ENCODE measurements around the gene RAF1. TPM values are rescaled to one million over a fixed set of nuclear protein-coding genes. Genes with fewer than 3 reads are reported as not detected.
"Not testable (repeated sequence)": the region's sequence is repeated elsewhere in the genome, so short reads cannot be mapped to it uniquely, and the experiment has no call there.

RAF1 gene
- total RNA-seq, 1 experiment from 2014 or later: 101 TPM

DNA sequence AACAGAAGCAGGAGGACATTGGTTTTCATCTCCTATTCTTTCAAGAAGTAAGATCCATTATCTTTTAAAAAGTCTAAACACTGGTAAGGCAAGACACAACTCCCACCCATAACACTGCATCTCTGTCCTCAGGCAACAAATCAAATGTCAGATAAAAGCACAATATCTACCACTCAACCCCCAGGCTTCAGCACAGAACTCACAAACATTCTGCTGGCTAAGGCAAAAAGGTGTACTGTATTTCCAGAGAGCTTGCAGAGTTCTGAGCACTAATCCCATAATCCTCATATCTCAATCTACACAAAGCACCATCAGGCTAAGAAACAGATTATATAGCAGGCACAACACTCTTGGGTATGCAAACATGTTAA is 20.9 kb downstream of the RAF1 start:
- H3K9me3 Mint-ChIP-seq: no peaks in the 10 kb centered on the region
- peaks cover 18% of the 10 kb centered on the region for H3K36me3 Mint-ChIP-seq
- ChIA-PET POLR2A (no interaction called here), CTCF (no interaction called here)
- H3K4me1 Mint-ChIP-seq: peaks cover 27% of the 10 kb centered on the region
- H3K27me3 Mint-ChIP-seq (ENCODE audit: low read depth): no peaks in the 10 kb centered on the region
- DNase-seq (ENCODE audit: low spot score) (no peak), ATAC-seq (no peak)
- no peak overlapping the region for H3K4me3 Mint-ChIP-seq
- no peak for TF ChIP-seq MYBL2 (CRISPR knock-in tag; IDR thresholded peaks at IDR 0.05)
- TF ChIP-seq ZNF138 (CRISPR knock-in tag; conservative IDR thresholded peaks at IDR 0.05): no peak
- TF ChIP-seq, protein P1, sequence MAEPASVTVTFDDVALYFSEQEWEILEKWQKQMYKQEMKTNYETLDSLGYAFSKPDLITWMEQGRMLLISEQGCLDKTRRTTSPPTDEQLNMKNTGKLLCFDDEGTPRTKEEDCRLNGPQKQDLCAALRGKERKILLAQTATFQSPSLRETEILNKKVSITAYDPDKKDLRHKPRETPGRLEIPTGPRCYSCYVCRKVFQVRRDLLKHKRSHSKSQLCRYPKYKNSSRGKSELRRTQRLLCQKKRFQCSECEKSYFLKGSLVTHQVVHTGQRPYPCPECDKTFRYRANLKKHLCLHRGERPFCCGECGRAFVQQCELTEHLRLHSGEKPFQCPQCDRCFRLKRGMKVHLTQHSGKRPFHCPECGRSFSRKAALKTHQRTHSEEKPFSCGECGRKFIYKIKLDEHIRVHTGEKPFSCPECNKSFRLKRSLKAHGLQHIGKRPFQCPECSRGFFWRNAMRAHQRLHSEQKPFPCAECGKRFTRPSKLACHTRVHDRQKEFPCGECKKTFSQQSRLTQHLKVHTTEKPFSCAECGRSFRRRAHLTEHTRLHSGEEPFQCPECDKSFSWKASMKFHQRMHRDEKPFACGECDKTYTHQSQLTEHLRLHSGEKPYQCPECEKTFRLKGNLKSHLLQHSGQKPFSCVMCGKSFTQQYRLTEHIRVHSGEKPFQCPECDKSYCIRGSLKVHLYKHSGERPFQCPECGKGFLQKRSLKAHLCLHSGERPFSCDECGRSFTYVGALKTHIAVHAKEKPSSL (CRISPR knock-in tag; conservative IDR thresholded peaks at IDR 0.05): no peak
- TF ChIP-seq, protein P2, sequence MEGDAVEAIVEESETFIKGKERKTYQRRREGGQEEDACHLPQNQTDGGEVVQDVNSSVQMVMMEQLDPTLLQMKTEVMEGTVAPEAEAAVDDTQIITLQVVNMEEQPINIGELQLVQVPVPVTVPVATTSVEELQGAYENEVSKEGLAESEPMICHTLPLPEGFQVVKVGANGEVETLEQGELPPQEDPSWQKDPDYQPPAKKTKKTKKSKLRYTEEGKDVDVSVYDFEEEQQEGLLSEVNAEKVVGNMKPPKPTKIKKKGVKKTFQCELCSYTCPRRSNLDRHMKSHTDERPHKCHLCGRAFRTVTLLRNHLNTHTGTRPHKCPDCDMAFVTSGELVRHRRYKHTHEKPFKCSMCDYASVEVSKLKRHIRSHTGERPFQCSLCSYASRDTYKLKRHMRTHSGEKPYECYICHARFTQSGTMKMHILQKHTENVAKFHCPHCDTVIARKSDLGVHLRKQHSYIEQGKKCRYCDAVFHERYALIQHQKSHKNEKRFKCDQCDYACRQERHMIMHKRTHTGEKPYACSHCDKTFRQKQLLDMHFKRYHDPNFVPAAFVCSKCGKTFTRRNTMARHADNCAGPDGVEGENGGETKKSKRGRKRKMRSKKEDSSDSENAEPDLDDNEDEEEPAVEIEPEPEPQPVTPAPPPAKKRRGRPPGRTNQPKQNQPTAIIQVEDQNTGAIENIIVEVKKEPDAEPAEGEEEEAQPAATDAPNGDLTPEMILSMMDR (IDR thresholded peaks at IDR 0.05): no peak
- no peak for TF ChIP-seq RORB (CRISPR knock-in tag; IDR thresholded peaks at IDR 0.05)
- TF ChIP-seq, protein P3, sequence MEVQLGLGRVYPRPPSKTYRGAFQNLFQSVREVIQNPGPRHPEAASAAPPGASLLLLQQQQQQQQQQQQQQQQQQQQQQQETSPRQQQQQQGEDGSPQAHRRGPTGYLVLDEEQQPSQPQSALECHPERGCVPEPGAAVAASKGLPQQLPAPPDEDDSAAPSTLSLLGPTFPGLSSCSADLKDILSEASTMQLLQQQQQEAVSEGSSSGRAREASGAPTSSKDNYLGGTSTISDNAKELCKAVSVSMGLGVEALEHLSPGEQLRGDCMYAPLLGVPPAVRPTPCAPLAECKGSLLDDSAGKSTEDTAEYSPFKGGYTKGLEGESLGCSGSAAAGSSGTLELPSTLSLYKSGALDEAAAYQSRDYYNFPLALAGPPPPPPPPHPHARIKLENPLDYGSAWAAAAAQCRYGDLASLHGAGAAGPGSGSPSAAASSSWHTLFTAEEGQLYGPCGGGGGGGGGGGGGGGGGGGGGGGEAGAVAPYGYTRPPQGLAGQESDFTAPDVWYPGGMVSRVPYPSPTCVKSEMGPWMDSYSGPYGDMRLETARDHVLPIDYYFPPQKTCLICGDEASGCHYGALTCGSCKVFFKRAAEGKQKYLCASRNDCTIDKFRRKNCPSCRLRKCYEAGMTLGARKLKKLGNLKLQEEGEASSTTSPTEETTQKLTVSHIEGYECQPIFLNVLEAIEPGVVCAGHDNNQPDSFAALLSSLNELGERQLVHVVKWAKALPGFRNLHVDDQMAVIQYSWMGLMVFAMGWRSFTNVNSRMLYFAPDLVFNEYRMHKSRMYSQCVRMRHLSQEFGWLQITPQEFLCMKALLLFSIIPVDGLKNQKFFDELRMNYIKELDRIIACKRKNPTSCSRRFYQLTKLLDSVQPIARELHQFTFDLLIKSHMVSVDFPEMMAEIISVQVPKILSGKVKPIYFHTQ (CRISPR knock-in tag; IDR thresholded peaks at IDR 0.05): no peak
- no peak for TF ChIP-seq CREM (CRISPR knock-in tag; IDR thresholded peaks at IDR 0.05)
- no peak for TF ChIP-seq SOX15 (CRISPR knock-in tag; IDR thresholded peaks at IDR 0.05)
- no peak for TF ChIP-seq SMAD3 (CRISPR knock-in tag; IDR thresholded peaks at IDR 0.05; ENCODE audit: borderline replicate concordance)
- no peak for TF ChIP-seq KAT7 (CRISPR knock-in tag; IDR thresholded peaks at IDR 0.05; ENCODE audit: borderline replicate concordance)
- H3K27ac Mint-ChIP-seq: peak overlapping the region; percentile 66

DNA sequence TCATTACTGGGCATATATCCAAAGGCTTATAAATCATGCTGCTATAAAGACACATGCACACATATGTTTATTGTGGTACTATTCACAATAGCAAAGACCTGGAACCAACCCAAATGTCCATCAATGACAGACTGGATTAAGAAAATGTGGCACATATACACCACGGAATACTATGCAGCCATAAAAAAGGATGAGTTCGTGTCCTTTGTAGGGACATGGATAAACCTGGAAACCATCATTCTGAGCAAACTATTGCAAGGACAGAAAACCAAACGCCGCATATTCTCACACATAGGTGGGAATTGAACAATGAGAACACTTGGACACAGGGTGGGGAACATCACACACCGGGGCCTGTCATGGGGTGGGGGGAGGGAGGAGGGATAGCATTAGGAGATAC is 23.1 kb downstream of the RAF1 start:
- H3K9me3 Mint-ChIP-seq; ATAC-seq; H3K27ac Mint-ChIP-seq; H3K27me3 Mint-ChIP-seq (ENCODE audit: low read depth); H3K4me3 Mint-ChIP-seq; DNase-seq (ENCODE audit: low spot score); CTCF ChIA-PET: not testable (repeated sequence)
- peaks cover 18% of the 10 kb centered on the region for H3K36me3 Mint-ChIP-seq
- H3K4me1 Mint-ChIP-seq: peaks cover 43% of the 10 kb centered on the region
- POLR2A ChIA-PET: interaction anchor here (1.2 kb wide), 1 partner anchor 23 kb away, joined by 5 read pairs; the partner anchor contains the start of gene RAF1

DNA sequence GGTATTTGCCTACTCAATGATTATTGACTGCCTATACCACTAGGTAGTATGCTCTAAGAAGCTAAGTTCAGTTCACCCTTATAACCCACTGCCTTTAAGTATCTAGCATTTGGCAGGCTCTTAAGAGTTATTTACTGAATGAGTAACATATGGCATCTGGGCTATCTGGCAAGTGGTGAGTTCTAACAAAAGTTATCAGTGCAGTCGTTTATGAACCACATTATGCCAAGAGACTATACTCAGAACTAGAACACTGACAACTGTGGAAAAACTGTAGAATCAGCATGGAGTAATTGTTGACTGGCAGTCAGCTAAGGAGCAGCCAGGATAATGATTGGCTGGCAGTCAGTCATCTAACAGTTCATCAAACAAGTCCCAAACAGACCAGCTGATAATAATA is 25.8 kb downstream of the RAF1 start:
- TF ChIP-seq, protein P4, sequence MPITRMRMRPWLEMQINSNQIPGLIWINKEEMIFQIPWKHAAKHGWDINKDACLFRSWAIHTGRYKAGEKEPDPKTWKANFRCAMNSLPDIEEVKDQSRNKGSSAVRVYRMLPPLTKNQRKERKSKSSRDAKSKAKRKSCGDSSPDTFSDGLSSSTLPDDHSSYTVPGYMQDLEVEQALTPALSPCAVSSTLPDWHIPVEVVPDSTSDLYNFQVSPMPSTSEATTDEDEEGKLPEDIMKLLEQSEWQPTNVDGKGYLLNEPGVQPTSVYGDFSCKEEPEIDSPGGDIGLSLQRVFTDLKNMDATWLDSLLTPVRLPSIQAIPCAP (CRISPR knock-in tag; IDR thresholded peaks at IDR 0.05): no peak
- no peak for TF ChIP-seq ZNF317 (CRISPR knock-in tag; IDR thresholded peaks at IDR 0.05; ENCODE audit: borderline replicate concordance, low read depth)
- TF ChIP-seq NR1H2 (CRISPR knock-in tag; IDR thresholded peaks at IDR 0.05): no peak
- no peak for TF ChIP-seq KAT7 (CRISPR knock-in tag; IDR thresholded peaks at IDR 0.05; ENCODE audit: borderline replicate concordance)
- TF ChIP-seq MYBL2 (CRISPR knock-in tag; IDR thresholded peaks at IDR 0.05): no peak
- TF ChIP-seq NFATC4 (CRISPR knock-in tag; IDR thresholded peaks at IDR 0.05): no peak
- H3K4me1 Mint-ChIP-seq: peaks cover 37% of the 10 kb centered on the region
- H3K27me3 Mint-ChIP-seq (ENCODE audit: low read depth): no peaks in the 10 kb centered on the region
- peak overlapping the region; percentile 82 for H3K27ac Mint-ChIP-seq
- ATAC-seq (no peak), DNase-seq (ENCODE audit: low spot score) (no peak)
- POLR2A ChIA-PET: no interaction called here
- CTCF ChIA-PET: no interaction called here
- H3K4me3 Mint-ChIP-seq: no peak overlapping the region
- peaks cover 18% of the 10 kb centered on the region for H3K36me3 Mint-ChIP-seq
- H3K9me3 Mint-ChIP-seq: no peaks in the 10 kb centered on the region
